Neural cell (in vitro differentiated cells): ENCODE results near the gene PLEKHA4. TPM values are rescaled to one million over a fixed set of nuclear protein-coding genes. Genes with fewer than 3 reads are reported as not detected.

Source experiments
- H2AFZ ChIP-seq: fragments of 200-600, 300-800 bp; sonication (generic), shearing (Covaris generic); 2 replicates; pipeline ENCODE4 v1.6.0; 2014; ENCODE audit warnings: low read depth, mild to moderate bottlenecking, antibody characterized with exemption, low read length, moderate library complexity
- H3F3A ChIP-seq: fragments of 200-600 bp; shearing (Covaris generic); 2 replicates; pipeline ENCODE4 v1.6.1; 2016; ENCODE audit warnings: mild to moderate bottlenecking, moderate library complexity, mixed read lengths, antibody characterized with exemption, low read length; ENCODE audit not compliant: insufficient read depth, poor library complexity, severe bottlenecking
- H3K27ac ChIP-seq: fragments of 200-600, 300-800 bp; sonication (generic), shearing (Covaris generic); 2 replicates; pipeline ENCODE4 v1.5.1; 2014; ENCODE audit warnings: mild to moderate bottlenecking, low read length, moderate library complexity
- H3K27me3 ChIP-seq: fragments of 300-800, 200-600 bp; sonication (generic), shearing (Covaris generic); 2 replicates; pipeline ENCODE4 v1.6.0; 2014; ENCODE audit warnings: mild to moderate bottlenecking, low read depth, low read length, moderate library complexity; ENCODE audit not compliant: insufficient read depth
- H3K36me3 ChIP-seq: fragments of 300-800, 200-600 bp; sonication (generic), shearing (Covaris generic); 2 replicates; pipeline ENCODE4 v1.5.1; 2014; ENCODE audit warnings: mild to moderate bottlenecking, antibody characterized with exemption, low read length, moderate library complexity; ENCODE audit not compliant: insufficient read depth
- H3K4me2 ChIP-seq: fragments of 300-800, 200-600 bp; sonication (generic), shearing (Covaris generic); 2 replicates; pipeline ENCODE4 v1.6.0; 2014; ENCODE audit warnings: mild to moderate bottlenecking, low read length
- H3K4me3 ChIP-seq: fragments of 300-800, 200-600 bp; sonication (generic), shearing (Covaris generic); 2 replicates; pipeline ENCODE4 v1.5.1; 2014; ENCODE audit warnings: mild to moderate bottlenecking, low read length, moderate library complexity
- H3K79me2 ChIP-seq: fragments of 200-600 bp; shearing (Covaris generic); replicated peaks from 2 replicates; pipeline ENCODE4 v1.6.0; 2014; ENCODE audit warnings: mild to moderate bottlenecking, low read length, moderate library complexity; ENCODE audit not compliant: insufficient read depth
- H3K9ac ChIP-seq: fragments of 300-800, 200-600 bp; sonication (generic), shearing (Covaris generic); 2 replicates; pipeline ENCODE4 v1.6.1; 2016; ENCODE audit warnings: mild to moderate bottlenecking, low read length, mixed read lengths
- H3K9me2 ChIP-seq: fragments of 200-600 bp; shearing (Covaris generic); 2 replicates; pipeline ENCODE4 v1.6.1; 2016; ENCODE audit warnings: mild to moderate bottlenecking, low read length, mixed read lengths; ENCODE audit not compliant: insufficient read depth
- H3K9me3 ChIP-seq: fragments of 200-600, 300-800 bp; sonication (generic), shearing (Covaris generic); 2 replicates; pipeline ENCODE4 v1.6.1; 2016; ENCODE audit warnings: mild to moderate bottlenecking, mixed run types, low read length, moderate library complexity, mixed read lengths
- H4K20me1 ChIP-seq: fragments of 200-600 bp; shearing (Covaris generic); 2 replicates; pipeline ENCODE4 v1.6.1; 2016; ENCODE audit warnings: mild to moderate bottlenecking, mixed run types; ENCODE audit not compliant: insufficient read depth
- CTCF ChIP-seq: fragments of 450-650 bp; IDR thresholded peaks from 2 replicates; pipeline ENCODE4 v1.5.1; 2014; ENCODE audit warnings: antibody characterized with exemption, mild to moderate bottlenecking, moderate library complexity; ENCODE audit not compliant: poor library complexity, severe bottlenecking
- EP300 ChIP-seq: fragments of 450-650 bp; conservative IDR thresholded peaks from 2 replicates; pipeline ENCODE4 v1.6.1; 2014; ENCODE audit warnings: antibody characterized with exemption, mild to moderate bottlenecking, moderate library complexity; ENCODE audit not compliant: poor library complexity, severe bottlenecking
- EZH2 ChIP-seq: fragments of 200-600, 300-800 bp; shearing (Covaris generic), sonication (generic); IDR thresholded peaks from 2 replicates; pipeline ENCODE4 v1.6.1; 2014; ENCODE audit warnings: antibody characterized with exemption, low read length, borderline replicate concordance, mild to moderate bottlenecking; ENCODE audit not compliant: insufficient read depth, poor library complexity, severe bottlenecking
- MXI1 ChIP-seq: fragments of 450-650 bp; conservative IDR thresholded peaks from 2 replicates; pipeline ENCODE4 v1.6.1; 2014; ENCODE audit warnings: antibody characterized with exemption, mild to moderate bottlenecking; ENCODE audit not compliant: poor library complexity, severe bottlenecking
- POLR2AphosphoS5 ChIP-seq: IDR thresholded peaks from 2 replicates; pipeline ENCODE4 v1.6.1; 2012
- RAD21 ChIP-seq: fragments of 450-650 bp; conservative IDR thresholded peaks from 2 replicates; pipeline ENCODE4 v1.6.1; 2014; ENCODE audit warnings: antibody characterized with exemption, mild to moderate bottlenecking, moderate library complexity
- SMC3 ChIP-seq: fragments of 450-650 bp; conservative IDR thresholded peaks from 2 replicates; pipeline ENCODE4 v1.6.1; 2014; ENCODE audit warnings: antibody characterized with exemption, mild to moderate bottlenecking, moderate library complexity; ENCODE audit not compliant: poor library complexity
- TAF1 ChIP-seq: IDR thresholded peaks from 2 replicates; pipeline ENCODE4 v1.6.1; 2012; ENCODE audit warnings: low read depth
- polyA plus RNA-seq: library from polyadenylated mRNA; depleted of rRNA; stranded (reverse); fragments of >200 nt; gene quantifications from 2 replicates; pipeline ENCODE4 v1.2.3, GENCODE V29; 2014
- TF ChIP-seq, protein P1 (sequence below): IDR thresholded peaks from 2 replicates; pipeline ENCODE4 v1.6.1; 2012; ENCODE audit warnings: borderline replicate concordance

Gene PLEKHA4
- polyA plus RNA-seq, 1 donor from 2014 or later: not detected

- H3K9ac ChIP-seq: no peak overlapping the region
- no peak overlapping the region for H2AFZ ChIP-seq
- no peaks in the 10 kb centered on the region for H3K9me3 ChIP-seq
- H3K79me2 ChIP-seq: no peaks in the 10 kb centered on the region
- H3K27ac ChIP-seq: no peak overlapping the region
- no peak for TF ChIP-seq MXI1
- no peaks in the 10 kb centered on the region for H3K36me3 ChIP-seq
- no peak overlapping the region for H3K4me2 ChIP-seq
- H3K4me3 ChIP-seq: no peak overlapping the region
- no peaks in the 10 kb centered on the region for H3K27me3 ChIP-seq
- no peaks in the 10 kb centered on the region for H3K9me2 ChIP-seq
- H4K20me1 ChIP-seq: no peaks in the 10 kb centered on the region
- no peaks in the 10 kb centered on the region for H3F3A ChIP-seq
These were observed 53.5 kb downstream of the PLEKHA4 start for GRCh38 chr19:48814895-48815294.

- no peak overlapping the region for H3K9ac ChIP-seq
- no peak overlapping the region for H3K4me2 ChIP-seq
- TF ChIP-seq POLR2AphosphoS5 (no peak), TAF1 (no peak), CTCF (no peak), EZH2 (no peak), SMC3 (no peak), MXI1 (no peak), RAD21 (no peak), EP300 (no peak)
- TF ChIP-seq, protein P1, sequence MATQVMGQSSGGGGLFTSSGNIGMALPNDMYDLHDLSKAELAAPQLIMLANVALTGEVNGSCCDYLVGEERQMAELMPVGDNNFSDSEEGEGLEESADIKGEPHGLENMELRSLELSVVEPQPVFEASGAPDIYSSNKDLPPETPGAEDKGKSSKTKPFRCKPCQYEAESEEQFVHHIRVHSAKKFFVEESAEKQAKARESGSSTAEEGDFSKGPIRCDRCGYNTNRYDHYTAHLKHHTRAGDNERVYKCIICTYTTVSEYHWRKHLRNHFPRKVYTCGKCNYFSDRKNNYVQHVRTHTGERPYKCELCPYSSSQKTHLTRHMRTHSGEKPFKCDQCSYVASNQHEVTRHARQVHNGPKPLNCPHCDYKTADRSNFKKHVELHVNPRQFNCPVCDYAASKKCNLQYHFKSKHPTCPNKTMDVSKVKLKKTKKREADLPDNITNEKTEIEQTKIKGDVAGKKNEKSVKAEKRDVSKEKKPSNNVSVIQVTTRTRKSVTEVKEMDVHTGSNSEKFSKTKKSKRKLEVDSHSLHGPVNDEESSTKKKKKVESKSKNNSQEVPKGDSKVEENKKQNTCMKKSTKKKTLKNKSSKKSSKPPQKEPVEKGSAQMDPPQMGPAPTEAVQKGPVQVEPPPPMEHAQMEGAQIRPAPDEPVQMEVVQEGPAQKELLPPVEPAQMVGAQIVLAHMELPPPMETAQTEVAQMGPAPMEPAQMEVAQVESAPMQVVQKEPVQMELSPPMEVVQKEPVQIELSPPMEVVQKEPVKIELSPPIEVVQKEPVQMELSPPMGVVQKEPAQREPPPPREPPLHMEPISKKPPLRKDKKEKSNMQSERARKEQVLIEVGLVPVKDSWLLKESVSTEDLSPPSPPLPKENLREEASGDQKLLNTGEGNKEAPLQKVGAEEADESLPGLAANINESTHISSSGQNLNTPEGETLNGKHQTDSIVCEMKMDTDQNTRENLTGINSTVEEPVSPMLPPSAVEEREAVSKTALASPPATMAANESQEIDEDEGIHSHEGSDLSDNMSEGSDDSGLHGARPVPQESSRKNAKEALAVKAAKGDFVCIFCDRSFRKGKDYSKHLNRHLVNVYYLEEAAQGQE: no peak
- no peaks in the 10 kb centered on the region for H3K27me3 ChIP-seq
- no peaks in the 10 kb centered on the region for H3K79me2 ChIP-seq
- no peaks in the 10 kb centered on the region for H3K36me3 ChIP-seq
- no peak overlapping the region for H2AFZ ChIP-seq
- H3K27ac ChIP-seq: no peak overlapping the region
- H3K4me3 ChIP-seq: no peak overlapping the region
- H3K9me2 ChIP-seq: no peaks in the 10 kb centered on the region
- H3K9me3 ChIP-seq: no peaks in the 10 kb centered on the region
- H3F3A ChIP-seq: no peaks in the 10 kb centered on the region
- H4K20me1 ChIP-seq: no peaks in the 10 kb centered on the region
These were observed 55.1 kb downstream of the PLEKHA4 start for GRCh38 chr19:48813123-48813913.
